ENCODE data around the gene MRGPRF.

DNA sequence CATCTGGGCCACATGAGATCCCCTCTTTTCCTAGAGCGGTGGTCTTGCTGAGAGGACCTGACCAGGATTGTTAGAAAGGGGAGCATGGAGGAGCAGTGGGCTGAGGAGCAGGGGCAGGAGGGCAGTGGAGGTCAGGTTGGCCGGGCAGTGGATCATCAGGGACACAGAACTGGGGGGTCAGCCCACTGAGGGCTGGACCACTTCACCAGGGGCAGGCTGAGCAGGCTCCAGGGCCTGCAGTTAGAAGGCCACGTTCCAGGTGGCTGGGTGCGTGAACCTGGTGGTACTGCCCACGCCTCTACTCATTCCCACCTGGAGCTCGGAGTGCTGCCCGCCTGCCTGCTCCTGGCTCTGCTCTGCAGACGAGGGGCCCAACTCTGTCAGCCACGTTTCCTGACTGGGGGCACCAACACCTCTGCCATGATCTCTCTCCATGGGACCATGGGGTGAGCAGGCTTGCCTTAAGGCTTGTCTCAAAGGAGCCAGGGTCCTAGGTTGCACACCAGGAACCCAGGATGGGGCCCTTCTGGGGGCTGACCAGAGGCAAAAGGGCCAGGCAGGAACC lies 9.7 kb downstream of the MRGPRF start:
- TF ChIP-seq POLR2A (IDR thresholded peaks at IDR 0.05; ENCODE audit: low read depth, low read length) (no peak), POLR2AphosphoS5 (IDR thresholded peaks at IDR 0.05; ENCODE audit: low read depth, low read length) (no peak), TAF1 (IDR thresholded peaks at IDR 0.05; ENCODE audit: borderline replicate concordance, low read depth, low read length) (no peak)
